HL-60 (cell line): ENCODE measurements around the gene RAB34.

ENCODE experiments used
- CTCF ChIP-seq: IDR thresholded peaks from one replicate; pipeline ENCODE4 v1.5.1; 2011; ENCODE audit warnings: low read length, control low read depth, inconsistent platforms; ENCODE audit not compliant: insufficient read depth
- POLR2AphosphoS5 ChIP-seq: IDR thresholded peaks from 2 replicates; pipeline ENCODE4 v1.6.1; 2012; ENCODE audit warnings: low read depth
- REST ChIP-seq: IDR thresholded peaks from 2 replicates; pipeline ENCODE4 v1.6.1; 2012; ENCODE audit warnings: low read depth; ENCODE audit not compliant: insufficient replicate concordance
- SPI1 ChIP-seq: IDR thresholded peaks from 2 replicates; pipeline ENCODE4 v1.6.1; 2012; ENCODE audit warnings: low read depth, mild to moderate bottlenecking, borderline replicate concordance

GRCh38 chr17:28744104-28744971, 26.7 kb upstream of the RAB34 start:
- TF ChIP-seq CTCF (no peak), REST (no peak), POLR2AphosphoS5 (no peak; the same call in 1 of the 2 replicates), SPI1 (no peak)
